Astrocyte of the cerebellum (primary cell): ENCODE results near the gene TRPV6.

Experiments
- DNase-seq: peaks from one replicate; pipeline ENCODE4 v3.0.0-alpha.2; 2011; ENCODE audit warnings: low read depth
- H3K4me3 ChIP-seq: 2 replicates; pipeline ENCODE4 v1.5.1; 2011; ENCODE audit warnings: mild to moderate bottlenecking, low read depth, low read length, moderate library complexity
- in situ Hi-C: cut with HindIII; loops from 2 replicates; pipeline ENCODE4 v1.10.0; 2017; ENCODE audit warnings: low sequenced_read_pairs
- TF ChIP-seq, protein P1 (sequence below): IDR thresholded peaks from 2 replicates; pipeline ENCODE4 v1.5.1; 2012; ENCODE audit warnings: low read length, low read depth, moderate library complexity, mild to moderate bottlenecking; ENCODE audit errors: missing control alignments

The TRPV6 gene

DNA sequence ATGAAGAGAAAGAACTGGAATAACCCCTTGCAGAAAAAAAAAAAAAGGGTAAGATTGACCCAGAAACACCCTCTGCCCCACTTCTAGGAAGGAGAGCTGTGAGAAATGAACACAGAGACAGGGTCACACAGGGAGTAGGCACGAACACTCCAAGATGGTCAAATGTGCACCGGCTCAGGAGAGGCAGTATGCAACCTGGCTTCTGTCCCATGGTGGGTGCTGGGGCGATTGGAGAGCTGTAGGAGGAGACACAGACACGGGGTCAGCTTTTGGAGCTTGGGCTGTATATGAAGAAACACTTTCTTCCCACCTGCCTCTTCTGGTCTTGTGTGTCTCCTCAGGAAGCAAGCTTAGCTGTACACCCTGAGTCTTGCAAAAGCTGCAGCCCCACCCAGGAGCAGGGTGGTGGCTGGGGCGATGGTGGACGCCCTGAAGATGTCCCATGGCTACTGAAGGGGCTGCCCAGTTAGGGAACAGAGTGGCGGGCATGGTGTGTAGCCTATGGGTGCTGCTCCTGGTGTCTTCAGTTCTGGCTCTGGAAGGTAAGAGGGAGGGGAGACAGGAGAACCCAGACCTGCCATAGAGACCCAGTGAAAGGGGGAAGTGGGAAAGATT lies 22.7 kb downstream of the TRPV6 start:
- DNase-seq: no peak
- TF ChIP-seq, protein P1, sequence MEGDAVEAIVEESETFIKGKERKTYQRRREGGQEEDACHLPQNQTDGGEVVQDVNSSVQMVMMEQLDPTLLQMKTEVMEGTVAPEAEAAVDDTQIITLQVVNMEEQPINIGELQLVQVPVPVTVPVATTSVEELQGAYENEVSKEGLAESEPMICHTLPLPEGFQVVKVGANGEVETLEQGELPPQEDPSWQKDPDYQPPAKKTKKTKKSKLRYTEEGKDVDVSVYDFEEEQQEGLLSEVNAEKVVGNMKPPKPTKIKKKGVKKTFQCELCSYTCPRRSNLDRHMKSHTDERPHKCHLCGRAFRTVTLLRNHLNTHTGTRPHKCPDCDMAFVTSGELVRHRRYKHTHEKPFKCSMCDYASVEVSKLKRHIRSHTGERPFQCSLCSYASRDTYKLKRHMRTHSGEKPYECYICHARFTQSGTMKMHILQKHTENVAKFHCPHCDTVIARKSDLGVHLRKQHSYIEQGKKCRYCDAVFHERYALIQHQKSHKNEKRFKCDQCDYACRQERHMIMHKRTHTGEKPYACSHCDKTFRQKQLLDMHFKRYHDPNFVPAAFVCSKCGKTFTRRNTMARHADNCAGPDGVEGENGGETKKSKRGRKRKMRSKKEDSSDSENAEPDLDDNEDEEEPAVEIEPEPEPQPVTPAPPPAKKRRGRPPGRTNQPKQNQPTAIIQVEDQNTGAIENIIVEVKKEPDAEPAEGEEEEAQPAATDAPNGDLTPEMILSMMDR: no peak
- in situ Hi-C loops: no loop called here
- no peak overlapping the region for H3K4me3 ChIP-seq

DNA sequence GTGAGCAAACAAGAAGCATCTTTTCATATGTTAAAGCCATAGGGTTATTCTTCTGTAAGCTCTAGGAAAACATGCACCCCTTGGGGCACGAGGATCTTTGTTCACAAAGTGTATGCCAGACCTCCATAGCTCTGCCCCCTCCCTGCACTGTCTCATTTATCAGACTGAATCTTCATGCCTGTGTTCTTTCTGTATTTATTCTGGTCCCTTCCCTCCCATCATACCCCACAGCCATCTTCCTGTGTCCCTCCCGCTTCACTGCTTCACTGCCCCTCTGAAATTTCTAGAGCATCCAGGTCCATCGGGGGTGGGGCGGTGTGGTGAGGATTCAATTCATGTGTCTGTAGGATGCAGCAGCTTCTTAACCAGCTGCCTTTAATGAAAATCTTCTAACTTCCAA lies 23.2 kb downstream of the TRPV6 start:
- H3K4me3 ChIP-seq: no peak overlapping the region
- in situ Hi-C loops: no loop called here
- TF ChIP-seq, protein P1: no peak
- no peak for DNase-seq

DNA sequence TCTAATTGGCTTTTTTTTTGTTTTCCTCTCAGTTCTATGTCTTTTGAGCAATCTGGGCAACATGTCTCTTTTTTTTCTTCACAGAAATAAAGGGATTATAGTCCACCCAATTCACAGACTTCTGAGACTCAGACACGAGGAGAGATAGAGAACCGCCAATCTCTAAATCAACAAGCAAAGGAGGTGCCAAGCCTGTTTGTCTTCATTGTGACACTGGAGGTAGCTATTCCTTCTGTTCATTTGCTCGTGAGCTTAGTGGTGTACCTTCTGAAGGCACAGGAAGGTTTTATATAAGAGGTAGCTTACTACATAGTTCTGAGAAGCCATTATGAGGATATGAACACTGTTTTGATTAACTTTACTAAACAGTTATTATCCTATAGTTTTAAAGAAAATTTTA lies 24.6 kb downstream of the TRPV6 start:
- no peak for DNase-seq
- no peak overlapping the region for H3K4me3 ChIP-seq
- in situ Hi-C loops: no loop called here
- TF ChIP-seq, protein P1: no peak

DNA sequence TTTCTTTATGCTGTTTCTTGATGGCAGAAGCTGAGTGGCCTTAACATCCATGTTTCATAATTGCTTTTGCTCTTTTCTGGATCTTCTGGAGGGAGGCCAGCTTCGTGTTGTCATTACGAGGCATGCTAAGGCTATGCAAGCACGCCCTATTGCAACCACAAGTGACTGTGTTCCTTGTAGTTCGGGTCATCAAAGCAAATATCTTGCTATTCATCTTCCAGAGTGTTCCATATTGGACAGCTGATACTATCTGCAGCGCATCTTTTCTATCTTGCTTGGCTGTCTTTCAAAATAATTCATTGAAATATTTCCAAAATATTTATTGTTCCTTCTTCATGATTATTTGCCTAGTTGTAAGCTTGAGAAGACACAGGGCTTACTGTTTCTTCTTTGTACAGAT lies 25.7 kb downstream of the TRPV6 start:
- in situ Hi-C loops: no loop called here
- TF ChIP-seq, protein P1: no peak
- H3K4me3 ChIP-seq: no peak overlapping the region
- peak; percentile 15 for DNase-seq

DNA sequence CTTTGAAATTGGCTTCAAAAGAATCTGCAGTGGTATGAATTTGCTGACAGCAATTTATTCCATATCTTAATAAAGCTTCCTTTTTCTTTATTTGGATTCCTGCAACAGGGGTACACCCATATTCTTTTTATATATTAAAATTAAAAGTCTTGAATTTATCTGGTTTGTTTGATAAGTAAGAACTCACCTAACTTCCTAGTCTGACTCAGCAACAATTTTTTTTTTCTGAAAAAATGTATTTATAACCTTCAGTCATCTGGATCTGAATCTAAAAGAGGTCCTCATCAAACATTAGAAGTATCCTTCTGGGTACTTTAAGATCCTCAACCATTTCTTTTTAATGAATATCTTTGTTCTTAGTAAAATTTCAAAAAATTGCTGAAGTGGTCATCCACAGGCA lies 26.1 kb downstream of the TRPV6 start:
- TF ChIP-seq, protein P1: no peak
- no peak overlapping the region for H3K4me3 ChIP-seq
- DNase-seq: no peak
- in situ Hi-C loops: no loop called here

DNA sequence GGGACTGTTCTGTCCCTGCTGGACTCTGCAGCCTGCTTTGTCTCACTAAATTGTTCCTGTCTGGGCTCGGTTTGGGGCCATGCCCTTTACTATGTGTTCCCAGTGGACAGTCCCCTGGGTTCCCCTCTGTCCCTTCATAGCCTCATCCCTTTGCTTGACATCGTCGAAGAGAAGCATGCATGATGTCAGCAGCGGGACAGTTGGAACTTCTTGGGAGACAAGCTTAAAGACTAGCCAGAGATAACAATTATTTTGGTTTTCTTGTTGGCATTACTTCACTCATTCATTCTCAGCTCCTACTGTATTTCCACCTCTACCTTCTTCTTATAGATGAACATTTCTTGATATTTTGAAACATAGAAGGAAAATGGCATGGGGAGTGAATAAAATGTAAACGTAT lies 27.9 kb downstream of the TRPV6 start:
- in situ Hi-C loops: no loop called here
- TF ChIP-seq, protein P1: no peak
- no peak overlapping the region for H3K4me3 ChIP-seq
- DNase-seq: no peak
